ENCODE measurements around the gene ZNF440.

GRCh38 chr19:11881151-11881800 lies 67.2 kb downstream of the ZNF440 start:
- TF ChIP-seq MYC (IDR thresholded peaks at IDR 0.05; ENCODE audit: borderline replicate concordance, low read length), result no peak
- no peak for TF ChIP-seq POLR2A (IDR thresholded peaks at IDR 0.05; ENCODE audit: low read length)
